Uterus (tissue), 2 donors: Measurements from ENCODE around the gene S100A14.

ENCODE experiments used
- CTCF ChIP-seq, 4 experiments: fragments of 200-600 bp in 2 of 4; fragments of 450-650 bp in 2 of 4; sonication (generic) in 2 of 4; IDR thresholded peaks; one replicate each; pipeline ENCODE4 v1.5.1; 2016 to 2019; ENCODE audit warnings: antibody characterized with exemption in 4 of 4, mild to moderate bottlenecking in 2 of 4, moderate library complexity in 1 of 4
- POLR2A ChIP-seq, 2 donors: fragments of 450-650 bp; IDR thresholded peaks; one replicate each; pipeline ENCODE4 v1.6.1; 2016; ENCODE audit warnings: antibody characterized with exemption in 2 of 2, mild to moderate bottlenecking in 1 of 2, moderate library complexity in 1 of 2

- TF ChIP-seq CTCF (IDR thresholded peaks at IDR 0.05) (no peak), POLR2A (IDR thresholded peaks at IDR 0.05) (no peak)
These were observed 16.3 kb downstream of the S100A14 start for GRCh38 chr1:153599847-153600246.
